HG02870 (cell line): ENCODE results near the gene TSC2.
"Not testable (repeated sequence)": the region's sequence is repeated elsewhere in the genome, so short reads cannot be mapped to it uniquely, and the experiment has no call there.

Experiments used
- ATAC-seq: cut with Tn5 transposase; IDR thresholded peaks from one replicate; pipeline ENCODE4 v1.9.1; 2021; ENCODE audit warnings: mild to moderate bottlenecking, moderate library complexity; ENCODE audit not compliant: unreplicated experiment

The TSC2 gene

GRCh38 chr16:2009791-2010510, 37.8 kb upstream of the TSC2 start, which contains the start of gene ZNF598:
ZNF598 (minus strand) TSS chr16:2009821.
- ATAC-seq: peak; percentile 67

DNA sequence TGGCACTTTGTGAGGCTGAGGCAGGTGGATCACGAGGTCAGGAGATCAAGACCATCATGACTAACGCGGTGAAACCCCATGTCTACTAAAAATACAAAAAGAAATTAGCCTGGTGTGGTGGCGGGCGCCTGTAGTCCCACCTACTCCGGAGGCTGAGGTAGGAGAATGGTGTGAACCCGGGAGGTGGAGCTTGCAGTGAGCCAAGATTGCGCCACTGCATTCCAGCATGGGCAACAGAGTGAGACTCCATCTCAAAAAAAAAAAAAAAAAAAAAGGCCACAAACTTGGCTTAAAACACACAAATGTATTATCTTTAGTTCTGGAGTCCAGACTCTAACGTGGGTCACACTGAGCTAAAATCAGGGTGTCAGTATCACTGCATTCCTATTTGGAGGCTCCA, 36.1 kb upstream of the TSC2 start:
- not testable (repeated sequence) for ATAC-seq

DNA sequence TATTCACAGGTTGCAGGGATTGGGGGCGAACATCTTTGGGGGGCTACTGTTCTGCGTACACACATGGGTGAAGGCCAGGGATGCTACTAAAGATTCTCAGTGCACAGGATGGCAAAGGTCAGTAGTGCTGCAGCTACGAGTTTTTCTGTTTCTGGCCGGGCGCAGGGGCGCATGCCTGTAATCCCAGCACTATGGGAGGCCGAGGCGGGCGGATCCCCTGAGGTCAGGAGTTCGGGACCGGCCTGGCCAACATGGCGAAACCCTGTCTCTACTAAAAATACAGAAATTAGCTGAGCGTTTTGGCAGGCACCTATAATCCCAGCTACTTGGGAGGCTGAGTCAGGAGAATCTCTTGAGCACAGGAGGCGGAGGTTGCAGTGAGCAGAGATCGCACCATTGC, 34.3 kb upstream of the TSC2 start:
- no peak for ATAC-seq

GRCh38 chr16:2015117-2015946, 32.5 kb upstream of the TSC2 start:
- no peak for ATAC-seq

GRCh38 chr16:2015947-2016208, 31.9 kb upstream of the TSC2 start:
- ATAC-seq: no peak

GRCh38 chr16:2016407-2016922, 31.3 kb upstream of the TSC2 start:
- no peak for ATAC-seq

- no peak for ATAC-seq
Observed at GRCh38 chr16:2019518-2019920, 28.3 kb upstream of the TSC2 start, which contains the start of gene NPW. NPW (plus strand) TSS chr16:2019785.

GRCh38 chr16:2019921-2020831, 27.6 kb upstream of the TSC2 start:
- ATAC-seq: no peak

DNA sequence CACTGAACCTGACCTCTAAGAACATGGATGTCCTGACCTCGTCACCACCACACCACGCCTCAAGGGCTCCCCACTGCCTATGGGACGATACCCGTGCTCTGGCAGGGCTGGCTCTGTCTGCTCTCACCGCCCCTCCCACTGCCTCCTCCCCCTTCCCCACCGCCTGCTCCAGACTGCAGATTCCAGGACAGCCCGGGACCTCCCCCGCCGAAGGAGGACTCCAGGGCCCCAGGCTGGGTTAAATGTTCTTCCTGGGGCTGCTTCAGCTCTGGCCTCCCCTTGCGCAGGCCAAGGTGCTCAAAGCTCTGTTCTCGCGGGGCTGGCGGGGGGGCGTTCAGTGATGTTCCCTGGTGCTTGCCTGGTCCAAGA, 25.1 kb upstream of the TSC2 start:
- no peak for ATAC-seq

DNA sequence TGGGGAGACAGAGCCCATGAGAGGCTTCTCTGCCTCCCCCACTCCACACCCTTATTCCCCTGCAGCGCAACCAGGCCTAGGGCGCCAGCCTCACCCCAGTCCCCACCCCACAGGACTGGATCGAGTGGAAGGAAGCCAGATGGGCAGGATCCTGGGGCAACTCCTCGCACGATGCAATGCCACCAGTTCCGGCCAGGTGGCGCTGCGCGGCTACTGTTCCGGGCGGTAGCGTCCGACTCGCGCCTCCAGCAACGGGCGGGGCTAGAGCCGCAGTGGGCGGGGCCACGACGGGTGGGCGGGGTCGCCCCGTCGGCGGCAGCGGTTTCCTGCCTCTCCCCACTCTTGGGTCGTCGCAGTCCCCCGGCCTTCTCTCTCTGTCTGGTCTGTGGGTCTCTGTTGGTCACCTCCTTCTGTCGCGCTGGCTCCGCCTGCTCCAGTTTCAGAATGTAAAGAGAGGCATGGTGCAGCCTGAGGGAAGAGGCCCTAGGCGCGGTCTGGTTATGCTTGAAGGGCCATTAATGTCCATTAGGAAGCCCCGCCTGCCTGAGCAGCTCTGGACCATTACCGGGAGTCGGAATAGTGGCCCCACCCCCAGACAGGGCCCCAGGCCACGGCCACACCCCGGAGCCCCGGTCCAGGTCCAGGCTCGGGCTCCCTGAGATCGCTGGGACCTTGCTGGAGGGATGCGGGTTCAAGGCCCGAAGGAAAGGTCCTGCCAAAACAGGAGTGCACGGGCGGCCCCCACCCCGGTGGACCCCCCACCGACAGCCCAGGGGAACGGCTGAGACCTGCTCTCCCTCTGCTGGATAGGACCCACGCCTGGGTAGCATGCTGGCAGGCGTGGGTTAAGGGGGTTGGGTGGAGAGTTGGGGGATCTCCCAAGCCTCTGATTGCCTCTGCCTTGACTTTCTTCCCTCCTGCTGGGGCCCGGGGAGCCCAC, 24.4 kb upstream of the TSC2 start:
- peak; percentile 57 for ATAC-seq

DNA sequence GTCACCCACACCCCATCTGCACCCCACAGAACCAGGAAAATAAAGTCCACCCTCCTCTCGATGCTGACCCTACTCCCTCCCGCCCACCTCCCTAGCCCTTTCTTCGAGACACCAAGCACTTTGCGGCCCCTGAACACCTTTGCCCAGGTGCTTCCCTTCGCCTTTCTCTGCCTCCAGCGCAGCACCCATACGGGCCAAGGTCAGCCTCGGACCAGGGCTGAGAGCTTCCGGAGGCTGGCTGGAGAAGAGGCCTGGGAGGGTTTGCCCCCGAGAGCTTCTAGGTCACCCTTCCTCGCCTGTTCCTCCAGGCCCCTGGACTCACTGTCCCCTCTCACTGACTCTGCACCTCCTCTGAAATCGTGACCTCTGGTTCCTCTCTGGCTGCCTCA, 23.8 kb upstream of the TSC2 start:
- ATAC-seq: no peak

GRCh38 chr16:2025251-2025650, 22.5 kb upstream of the TSC2 start:
- no peak for ATAC-seq

DNA sequence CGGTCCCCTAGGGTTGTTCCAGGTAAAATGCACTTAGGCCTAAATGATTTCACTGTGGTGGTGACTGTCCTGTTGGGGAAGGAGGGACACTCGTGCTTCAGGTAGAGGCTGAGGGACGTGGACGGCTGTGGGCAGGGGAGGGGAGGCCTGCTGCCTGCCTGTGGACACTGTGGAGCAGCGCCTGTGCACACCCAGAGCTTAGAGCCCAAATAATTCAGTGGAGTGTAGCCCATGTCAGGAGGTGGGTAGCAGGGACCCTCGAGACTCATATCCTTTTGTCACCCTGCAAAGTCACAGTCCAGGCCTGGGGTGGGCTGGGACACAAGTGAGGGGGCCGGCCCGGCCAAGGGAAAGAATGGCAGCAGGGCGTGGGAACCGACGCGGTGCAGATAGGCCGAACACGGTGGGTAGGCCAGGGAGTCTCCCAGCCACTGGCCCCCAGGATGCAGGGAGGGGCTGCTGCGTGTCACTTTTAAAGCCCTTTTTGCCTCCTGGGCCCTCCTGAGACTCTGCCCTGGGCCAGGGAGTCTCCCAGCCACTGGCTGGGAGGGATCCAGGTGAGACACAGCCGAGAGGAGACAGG, 21.8 kb upstream of the TSC2 start:
- no peak for ATAC-seq

- ATAC-seq: no peak
Observed at GRCh38 chr16:2026461-2027023, 21.2 kb upstream of the TSC2 start, which contains the start of gene NHERF2. NHERF2 (plus strand) TSS chr16:2026902; CDS start chr16:2027006, 104 bp downstream.

GRCh38 chr16:2027024-2028010, 20.5 kb upstream of the TSC2 start:
- ATAC-seq: no peak

- ATAC-seq: no peak
Observed at GRCh38 chr16:2028146-2028545, 19.6 kb upstream of the TSC2 start.

GRCh38 chr16:2028620-2029220, 19.1 kb upstream of the TSC2 start:
- ATAC-seq: no peak

DNA sequence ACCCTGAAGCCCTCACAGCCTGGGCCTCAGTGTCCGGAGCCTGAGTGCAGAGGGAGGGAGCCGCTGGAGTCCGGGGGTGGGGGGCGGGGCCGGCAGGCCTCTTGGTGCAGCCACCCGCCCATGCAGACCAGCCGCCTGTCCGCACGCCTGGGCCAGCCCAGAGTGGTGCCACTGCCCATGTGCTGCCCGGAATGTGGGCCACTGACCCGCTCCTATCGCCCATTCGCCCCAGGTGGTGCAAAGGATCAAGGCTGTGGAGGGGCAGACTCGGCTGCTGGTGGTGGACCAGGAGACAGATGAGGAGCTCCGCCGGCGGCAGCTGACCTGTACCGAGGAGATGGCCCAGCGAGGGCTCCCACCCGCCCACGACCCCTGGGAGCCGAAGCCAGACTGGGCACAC, 18.4 kb upstream of the TSC2 start:
- ATAC-seq: no peak
